Mesodermal cell (in vitro differentiated cells): Measurements from ENCODE around the gene OR13A1.

Source experiments
- H3K27ac ChIP-seq: 2 replicates; pipeline ENCODE4 v1.7.0; 2013; ENCODE audit warnings: mild to moderate bottlenecking, low read depth, low read length, moderate library complexity; ENCODE audit not compliant: severe bottlenecking
- H3K36me3 ChIP-seq: 2 replicates; pipeline ENCODE4 v1.7.1; 2013; ENCODE audit warnings: mild to moderate bottlenecking, low read length, moderate library complexity; ENCODE audit not compliant: control insufficient read depth, insufficient read depth
- H3K4me1 ChIP-seq: one replicate; pipeline ENCODE4 v1.7.1; 2013; ENCODE audit warnings: mild to moderate bottlenecking, low read length; ENCODE audit not compliant: insufficient read depth, control insufficient read depth, poor library complexity, severe bottlenecking
- H3K4me3 ChIP-seq: 2 replicates; pipeline ENCODE4 v1.7.0; 2013; ENCODE audit warnings: low read length, control low read depth, mild to moderate bottlenecking; ENCODE audit not compliant: insufficient read depth, poor library complexity, severe bottlenecking; ENCODE audit errors: extremely low read depth
- H3K9me3 ChIP-seq: 2 replicates; pipeline ENCODE4 v1.7.1; 2013; ENCODE audit warnings: mild to moderate bottlenecking, low read length, moderate library complexity; ENCODE audit not compliant: control insufficient read depth
- WGBS, 2 experiments: methylation state at CpG; one replicate each; pipeline ENCODE4 v1.1.5; 2013; ENCODE audit warnings: missing lambda C conversion rate in 2 of 2; ENCODE audit not compliant: insufficient coverage in 2 of 2; 5-methylcytosine and 5-hydroxymethylcytosine counted together

The OR13A1 gene

DNA sequence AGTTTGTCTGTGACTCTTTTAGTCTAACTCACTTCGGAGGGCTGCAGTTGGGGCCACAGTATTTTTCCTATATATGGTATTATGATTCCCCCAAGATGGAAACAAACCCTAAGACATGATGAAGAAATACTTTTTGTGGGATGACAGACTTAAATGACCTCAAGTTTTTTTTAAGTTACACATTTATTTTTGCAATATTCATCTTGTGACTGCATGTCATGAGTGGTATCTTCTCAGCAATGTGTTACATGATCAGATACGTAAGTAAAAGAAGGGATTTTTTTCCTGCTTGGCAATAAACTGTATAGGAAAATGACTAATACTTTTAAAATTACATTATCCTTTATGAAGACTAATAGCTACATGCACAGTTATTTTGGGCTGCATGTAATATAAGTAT is 57.8 kb downstream of the OR13A1 start:
- no CpG with 5 or more reads among the region's 2 CpGs for WGBS, 2 experiments
- H3K4me1 ChIP-seq: no peaks in the 10 kb centered on the region
- no peaks in the 10 kb centered on the region for H3K36me3 ChIP-seq
- H3K9me3 ChIP-seq: no peaks in the 10 kb centered on the region
- no peak overlapping the region for H3K4me3 ChIP-seq
- no peak overlapping the region for H3K27ac ChIP-seq

DNA sequence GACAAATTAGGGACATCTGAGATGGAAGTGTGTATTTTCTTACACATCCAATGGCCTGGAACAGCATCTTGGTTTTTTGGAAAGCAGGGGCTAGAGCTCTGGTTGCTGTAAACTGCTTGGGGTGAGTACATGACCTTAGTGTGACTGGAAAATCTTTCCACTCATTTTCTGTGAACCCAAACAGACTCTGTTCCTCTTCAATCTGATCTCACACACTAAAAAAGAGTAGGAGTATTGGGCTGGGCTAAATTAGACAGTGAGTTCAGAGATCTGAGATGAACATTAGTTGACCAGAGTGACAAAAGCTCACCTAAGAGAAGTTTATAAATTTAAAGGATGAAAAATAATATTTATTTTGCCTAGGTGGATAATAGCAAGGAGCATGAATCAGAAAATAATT is 59.2 kb downstream of the OR13A1 start:
- H3K27ac ChIP-seq: no peak overlapping the region
- no peaks in the 10 kb centered on the region for H3K9me3 ChIP-seq
- no peak overlapping the region for H3K4me3 ChIP-seq
- H3K36me3 ChIP-seq: no peaks in the 10 kb centered on the region
- H3K4me1 ChIP-seq: no peaks in the 10 kb centered on the region

DNA sequence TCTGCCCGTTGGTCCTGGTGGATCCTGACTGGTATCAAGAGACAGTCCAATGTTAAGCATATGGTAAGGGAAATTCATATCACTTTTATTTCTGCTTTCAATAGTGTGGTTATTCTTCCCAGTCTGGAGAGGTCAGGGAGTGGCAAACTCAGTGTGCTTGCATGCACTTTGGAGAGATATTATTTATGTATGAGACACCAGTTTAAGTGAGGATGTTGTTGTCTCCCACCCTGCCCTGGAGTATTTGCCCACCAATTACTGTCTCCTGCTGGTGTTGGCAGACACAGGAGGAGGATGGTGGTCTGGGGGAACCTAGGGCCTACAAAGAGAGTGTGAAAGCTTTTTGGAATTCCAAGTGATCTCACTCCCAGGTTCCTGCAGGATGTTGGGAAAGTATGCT is 59.7 kb downstream of the OR13A1 start:
- WGBS, 2 experiments: no CpG with 5 or more reads among the region's 1 CpG
- H3K4me3 ChIP-seq: no peak overlapping the region
- H3K36me3 ChIP-seq: no peaks in the 10 kb centered on the region
- H3K27ac ChIP-seq: no peak overlapping the region
- H3K9me3 ChIP-seq: no peaks in the 10 kb centered on the region
- no peaks in the 10 kb centered on the region for H3K4me1 ChIP-seq

DNA sequence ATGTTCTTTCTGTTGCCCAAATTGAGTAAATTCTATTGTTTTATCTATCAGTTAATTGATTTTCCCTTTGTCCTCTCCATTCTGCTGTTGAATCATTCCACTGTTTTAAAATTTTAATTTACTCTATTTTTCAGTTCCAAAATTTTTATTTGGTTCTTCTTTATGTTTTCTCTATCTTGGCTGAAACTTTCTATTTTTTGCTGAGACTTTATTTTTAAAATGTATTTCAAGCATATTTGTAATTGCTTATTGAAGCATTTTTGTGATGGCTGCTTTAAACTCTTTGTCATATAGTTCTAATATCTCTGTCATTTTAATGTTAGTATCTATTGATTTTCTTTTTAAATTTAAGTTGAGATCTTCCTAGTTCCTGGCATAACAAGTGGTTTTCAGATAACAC is 60.5 kb downstream of the OR13A1 start:
- Histone ChIP-seq H3K4me1 (no peaks in the 10 kb centered on the region), H3K36me3 (no peaks in the 10 kb centered on the region), H3K4me3 (no peak overlapping the region), H3K9me3 (no peaks in the 10 kb centered on the region), H3K27ac (no peak overlapping the region)

DNA sequence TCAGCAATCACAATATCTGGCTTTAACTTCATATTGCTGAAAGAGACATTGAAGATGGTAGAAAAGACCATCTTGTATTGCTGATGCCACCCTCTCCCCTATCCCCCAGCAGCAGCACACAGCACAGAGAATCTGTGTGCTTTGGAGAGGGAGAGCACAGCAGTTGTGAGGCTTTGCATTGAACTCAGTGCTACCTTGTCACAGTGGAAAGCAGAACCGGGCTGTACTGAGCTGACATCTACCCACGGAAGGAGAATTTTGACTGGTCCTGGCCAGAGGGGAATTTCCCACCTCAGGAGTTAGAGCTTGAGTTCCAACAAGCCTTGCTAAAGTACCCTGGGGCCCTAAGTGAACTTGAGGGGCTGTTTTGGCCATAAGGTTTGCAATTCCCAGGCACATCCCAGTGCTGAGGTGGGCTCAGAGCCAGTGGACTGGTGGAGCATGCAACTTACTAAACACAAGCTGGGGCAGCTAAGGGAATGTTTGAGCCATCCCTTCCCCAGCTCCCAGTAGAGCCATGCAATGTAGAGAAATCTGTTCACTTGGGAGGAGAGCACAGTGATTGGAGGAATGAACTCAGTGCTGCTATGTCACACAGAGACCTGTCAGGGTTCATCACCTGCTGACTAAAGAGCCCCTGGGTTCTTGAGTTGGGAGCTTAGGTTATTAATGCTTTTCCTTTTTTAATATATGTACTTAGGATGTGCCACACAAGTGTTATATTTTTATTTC is 62.1 kb downstream of the OR13A1 start:
- 72 to 88% methylated on average over 2 of the region's 2 CpGs for WGBS, 2 experiments
- H3K36me3 ChIP-seq: no peaks in the 10 kb centered on the region
- H3K4me1 ChIP-seq: no peaks in the 10 kb centered on the region
- no peak overlapping the region for H3K27ac ChIP-seq
- H3K9me3 ChIP-seq: no peaks in the 10 kb centered on the region
- H3K4me3 ChIP-seq: no peak overlapping the region
